Measurements from ENCODE around the gene C20orf204.

Gene C20orf204

GRCh38 chr20:64042054-64042781, 6.2 kb downstream of the C20orf204 start:
- no peak for DNase-seq

GRCh38 chr20:64043768-64044167, 7.8 kb downstream of the C20orf204 start:
- DNase-seq, result no peak

- no peak for DNase-seq
These were observed 8.7 kb downstream of the C20orf204 start for GRCh38 chr20:64044484-64045247.

- DNase-seq, result no peak
These were observed 9.5 kb downstream of the C20orf204 start for GRCh38 chr20:64045346-64046011.

GRCh38 chr20:64047046-64047389, 11.0 kb downstream of the C20orf204 start:
- DNase-seq, result no peak

GRCh38 chr20:64047968-64048401, 12.0 kb downstream of the C20orf204 start:
- no peak for DNase-seq

- no peak for DNase-seq
These were observed 12.5 kb downstream of the C20orf204 start for GRCh38 chr20:64048402-64049044.

DNA sequence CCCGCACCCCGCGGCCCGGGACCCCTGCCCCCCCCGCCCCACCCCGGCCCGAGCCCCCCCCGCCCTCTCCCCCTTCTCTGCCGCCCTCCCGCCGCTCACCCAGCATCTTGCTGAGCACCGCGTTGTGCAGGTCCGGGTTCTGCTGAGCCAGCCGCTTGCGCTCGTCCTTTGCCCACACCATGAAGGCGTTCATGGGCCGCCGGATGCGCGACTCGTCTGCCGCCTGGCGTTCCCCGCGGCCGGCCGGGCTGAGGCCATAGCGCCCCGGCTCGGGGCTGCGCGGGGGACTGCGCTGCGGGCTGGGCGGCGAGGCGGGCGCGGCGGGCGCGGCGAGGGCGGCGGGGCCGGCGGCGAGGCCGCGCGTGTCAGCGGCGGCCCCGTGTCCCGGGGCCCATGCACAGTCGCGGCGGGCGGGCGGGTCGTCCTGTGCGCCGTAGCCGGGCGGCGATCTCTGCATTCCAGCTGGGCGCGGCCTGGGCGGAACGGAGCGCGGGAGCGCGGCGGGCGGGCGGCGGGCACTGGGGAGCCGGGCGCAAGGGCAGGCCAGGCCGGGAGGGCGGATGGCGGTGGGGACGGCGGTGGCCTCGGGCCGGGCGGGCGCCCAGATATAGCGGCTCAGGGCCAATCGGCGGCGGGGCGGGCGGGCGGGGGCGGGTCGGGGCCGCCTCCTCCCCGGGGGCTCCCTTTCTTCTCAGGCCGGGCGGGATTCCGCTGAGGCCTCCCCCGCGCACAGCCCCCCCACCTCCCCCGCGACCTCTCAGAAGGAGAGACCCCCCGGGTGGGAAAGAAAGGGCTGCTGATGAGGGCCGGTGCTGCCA, 13.3 kb downstream of the C20orf204 start, which contains the start of gene SOX18:
SOX18 (minus strand) TSS at position 580 of the 818 bp plus-strand sequence; CDS start at position 457, 123 bp downstream.
- DNase-seq, result no peak

DNA sequence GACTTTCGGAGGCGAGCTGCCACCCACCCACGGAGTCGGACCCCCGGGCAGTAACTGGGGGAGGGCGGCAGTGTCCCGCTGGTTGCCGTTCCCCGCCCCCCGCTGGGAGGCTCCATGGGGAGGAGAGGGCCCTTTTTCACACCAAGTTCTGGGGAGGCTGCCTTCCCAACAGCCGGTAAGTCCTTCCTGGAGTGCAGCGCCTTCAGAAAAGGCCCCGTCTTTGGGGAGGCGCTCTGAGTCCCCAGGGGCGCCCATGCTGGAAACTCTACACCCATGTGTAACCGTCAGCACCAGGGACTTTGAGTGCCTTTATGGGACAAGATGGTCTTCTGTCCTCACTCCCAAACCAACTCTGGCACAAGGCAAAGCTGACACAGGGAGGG, 13.9 kb downstream of the C20orf204 start:
- no peak for DNase-seq

GRCh38 chr20:64050261-64051032, 14.5 kb downstream of the C20orf204 start:
- no peak for DNase-seq

DNA sequence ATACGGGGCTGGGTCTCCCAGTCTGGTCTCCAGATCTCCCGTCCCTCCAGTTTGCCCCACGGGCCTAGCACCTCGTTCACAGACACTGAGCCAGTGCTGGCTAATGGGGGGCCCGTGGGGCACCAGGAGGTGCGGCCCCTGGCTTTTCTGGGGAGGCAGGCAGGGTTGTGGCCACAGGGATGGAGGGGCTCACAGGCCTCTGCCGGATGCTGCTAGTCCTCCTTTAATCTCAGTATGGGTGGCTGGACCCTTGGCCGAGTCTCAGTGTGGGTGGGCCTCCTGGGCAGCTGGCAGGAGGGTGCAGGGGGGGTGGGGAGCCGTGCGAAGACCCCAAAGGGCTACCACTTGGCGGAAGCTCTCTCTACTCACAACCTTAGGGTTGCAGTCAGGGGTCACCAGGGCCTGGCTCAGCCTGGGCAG, 15.1 kb downstream of the C20orf204 start:
- DNase-seq, result no peak

DNA sequence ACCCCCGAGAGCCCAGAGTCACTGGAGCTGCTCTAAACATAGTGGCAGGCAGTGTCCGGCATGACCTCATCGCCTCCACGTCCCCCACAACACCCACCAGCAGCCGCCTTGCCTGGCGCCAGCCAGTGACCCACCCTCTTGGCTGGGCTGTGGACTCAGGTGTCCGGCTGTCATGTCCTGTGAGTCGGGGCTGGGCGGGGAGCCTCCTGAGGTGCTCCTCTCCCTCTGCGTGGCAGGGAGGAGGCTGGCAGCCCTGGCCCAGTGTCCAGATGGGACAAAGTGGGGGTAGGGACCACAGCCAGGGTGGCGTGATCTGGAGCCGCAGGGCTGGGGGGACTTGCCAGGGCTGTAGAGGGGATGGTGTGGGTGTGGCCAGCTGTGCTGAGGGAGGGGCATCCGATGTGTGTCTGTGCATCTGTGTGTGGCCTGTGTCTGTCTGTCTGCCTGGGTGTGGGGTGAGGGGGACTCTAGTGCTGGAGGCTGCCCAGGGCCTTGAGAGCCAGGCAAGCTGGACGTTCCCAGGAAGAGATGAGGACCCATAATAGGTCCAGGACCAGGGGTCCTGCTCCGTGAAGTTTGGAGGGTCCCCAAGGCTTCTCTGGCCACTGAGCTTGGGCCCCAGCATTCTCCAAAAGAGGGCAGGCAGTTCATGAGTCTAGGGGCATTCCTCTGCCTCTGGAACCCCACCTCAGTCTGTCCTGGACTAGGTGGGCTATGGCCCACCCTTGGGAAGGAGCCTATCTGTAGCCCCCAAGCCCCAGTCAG, 15.8 kb downstream of the C20orf204 start:
- no peak for DNase-seq

GRCh38 chr20:64052326-64052722, 16.3 kb downstream of the C20orf204 start:
- DNase-seq, result no peak

DNA sequence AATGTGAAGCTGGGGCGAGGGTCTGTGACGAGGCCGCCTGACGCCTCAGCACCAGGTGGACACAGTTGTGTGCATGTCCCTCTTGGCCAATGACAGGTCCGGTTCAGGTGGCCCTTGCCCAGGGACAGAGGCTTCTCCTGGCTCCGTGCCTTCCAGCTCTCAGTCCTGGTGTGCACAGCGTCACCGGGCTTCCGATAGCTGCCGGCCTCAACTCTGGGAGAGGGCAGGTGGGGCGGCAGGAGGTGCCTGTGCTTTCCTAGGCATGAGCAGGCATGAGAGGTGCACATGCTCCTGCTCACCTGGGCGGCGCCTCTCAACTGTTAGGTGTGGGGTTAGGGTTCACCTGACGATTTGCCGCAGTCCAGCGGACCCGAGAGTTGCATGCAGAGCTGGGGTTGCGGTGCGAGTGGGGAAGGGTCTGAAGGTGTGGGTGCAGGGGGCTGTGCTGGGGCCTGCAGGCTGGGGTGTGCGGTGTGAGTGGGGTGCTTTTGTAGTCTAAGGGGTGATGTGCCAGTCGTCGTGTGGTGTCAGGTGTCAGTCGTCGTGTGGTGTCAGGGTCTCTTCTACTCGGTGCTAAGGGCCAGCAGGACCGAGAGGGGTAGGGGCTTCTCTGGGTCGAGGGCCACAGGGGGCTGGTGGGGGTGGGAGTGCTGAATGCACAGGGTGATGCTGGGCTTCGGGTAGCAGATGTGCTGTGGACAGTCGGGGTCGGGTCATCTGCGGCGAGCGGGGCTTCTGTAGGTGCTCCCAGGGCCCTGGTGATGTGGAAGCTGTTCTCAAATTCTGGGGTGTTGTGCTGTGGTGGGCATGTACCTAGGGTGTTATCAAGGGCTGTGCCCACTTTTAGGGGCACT, 17.2 kb downstream of the C20orf204 start:
- no peak for DNase-seq

DNA sequence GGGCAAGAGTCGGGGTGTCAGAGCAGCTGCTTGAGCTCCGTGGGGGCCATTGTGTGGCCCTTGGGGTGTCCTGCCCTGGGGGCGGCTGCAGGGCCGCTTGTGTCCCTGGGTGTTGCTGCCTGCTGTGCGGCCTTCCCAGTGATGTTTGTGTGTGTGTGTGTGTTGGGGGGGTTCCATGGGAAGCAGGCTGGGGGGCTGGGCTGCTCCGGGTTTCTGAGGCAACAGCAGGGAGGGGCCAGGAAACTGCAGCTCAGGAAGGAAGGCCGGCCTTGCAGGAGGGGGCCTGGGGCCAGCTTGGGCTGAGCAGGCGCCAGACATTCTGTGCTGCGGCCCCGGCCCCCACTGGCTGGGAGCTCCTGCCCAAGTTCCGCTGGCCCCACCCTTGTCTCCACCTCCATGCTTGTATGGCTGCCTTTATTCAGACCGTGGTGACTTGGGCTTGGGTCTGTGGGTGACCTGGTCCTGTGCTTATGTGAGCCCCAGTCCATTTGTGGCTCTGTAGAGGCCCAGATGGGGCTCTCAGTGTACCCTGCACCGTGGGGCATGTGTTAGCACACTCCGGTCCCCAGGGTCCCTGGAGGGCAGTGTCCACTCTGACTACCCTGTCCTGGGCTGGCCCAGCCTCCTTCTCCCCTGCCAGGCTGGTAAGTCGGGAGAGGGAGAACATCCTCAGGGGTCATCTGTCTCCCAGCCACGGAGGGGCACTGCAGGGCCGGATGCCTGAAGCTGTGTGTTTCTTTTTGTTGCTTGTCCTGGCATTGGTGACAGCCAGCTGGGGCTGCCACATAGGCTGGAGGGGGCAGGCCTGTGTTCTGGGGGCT, 18.1 kb downstream of the C20orf204 start:
- DNase-seq, result no peak

DNA sequence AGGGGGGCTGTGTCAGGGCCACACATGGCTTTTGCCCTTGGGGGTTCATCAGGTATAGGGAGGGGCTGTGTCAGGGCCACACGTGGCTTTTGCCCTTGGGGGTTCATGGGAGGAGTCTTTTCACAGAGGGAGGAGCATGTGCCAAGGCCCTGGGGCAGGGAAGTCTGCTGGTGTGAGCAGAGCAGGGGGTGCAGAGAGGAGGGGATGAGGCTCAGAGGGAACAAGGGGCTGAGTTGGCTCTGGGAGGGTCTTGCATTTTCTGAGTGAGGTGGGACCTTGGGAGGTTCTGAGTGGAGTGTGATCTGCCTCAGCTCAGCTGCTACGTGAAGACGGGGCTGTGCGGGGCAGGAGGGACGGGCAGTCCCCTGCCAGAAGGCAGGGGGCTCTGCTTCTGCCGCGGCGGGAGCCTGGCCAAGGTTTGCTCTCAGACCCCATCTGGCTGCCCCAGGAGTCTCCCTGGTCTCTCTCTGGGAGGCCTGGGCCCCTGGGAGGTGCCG, 19.5 kb downstream of the C20orf204 start:
- no peak for DNase-seq

DNA sequence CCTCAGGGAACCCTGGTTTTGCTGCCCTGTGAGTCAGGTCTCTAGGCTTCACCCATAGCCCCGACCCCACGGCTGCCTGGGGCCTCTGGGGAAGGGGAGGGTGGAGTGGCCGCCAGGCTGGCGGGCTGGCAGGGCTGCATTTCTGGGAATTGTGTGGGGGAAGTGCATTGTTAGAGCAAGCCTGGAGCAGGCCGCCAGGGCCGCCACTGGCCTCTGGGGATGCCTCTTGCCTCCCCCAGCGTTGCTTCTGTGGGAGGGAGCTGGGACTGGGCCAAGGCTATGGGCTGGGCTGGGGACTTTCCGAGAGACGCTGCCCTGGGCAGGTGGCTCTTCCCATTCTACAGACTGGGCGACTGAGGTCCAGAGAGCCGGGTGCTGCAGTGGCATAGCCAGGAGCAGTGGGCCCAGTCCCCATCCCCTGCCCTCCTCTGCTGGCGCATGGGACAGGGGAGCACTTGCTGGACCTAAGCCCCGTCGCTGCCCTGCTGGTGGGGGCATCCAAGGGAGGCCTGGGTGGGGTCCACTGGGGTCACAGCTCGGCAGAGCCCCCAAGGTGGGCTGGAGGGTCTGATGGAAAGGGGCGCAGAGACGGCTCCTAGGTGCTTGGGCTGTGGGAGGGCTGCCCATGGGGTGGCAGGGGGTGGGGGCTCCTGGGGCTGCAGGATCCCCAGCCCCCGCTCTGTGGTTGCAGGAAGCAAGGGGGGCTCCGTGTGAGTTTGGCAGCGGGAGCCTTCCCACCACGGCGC, 20.1 kb downstream of the C20orf204 start:
- DNase-seq, result no peak

- no peak for DNase-seq
These were observed 20.6 kb downstream of the C20orf204 start for GRCh38 chr20:64056639-64056888.
